Hematopoietic multipotent progenitor cell treated with erythropoietin and hydrocortisone succinate and interleukin-3 and kit ligand, for 15 days (in vitro differentiated cells): ENCODE results near the gene CSTF2T.
"Not testable (repeated sequence)": the region's sequence is repeated elsewhere in the genome, so short reads cannot be mapped to it uniquely, and the experiment has no call there.

Source experiments
- DNase-seq: peaks from one replicate; pipeline ENCODE4 v3.0.0-alpha.2; 2015; ENCODE audit warnings: low spot score

The CSTF2T gene

GRCh38 chr10:51698473-51699063 lies 827 bp downstream of the CSTF2T start:
- no peak for DNase-seq

- no peak for DNase-seq
Measured at GRCh38 chr10:51696251-51696650, 3.1 kb downstream of the CSTF2T start.

- DNase-seq, result no peak
Measured at GRCh38 chr10:51694086-51694768, 5.2 kb downstream of the CSTF2T start.

- DNase-seq, result no peak
Measured at GRCh38 chr10:51691135-51691534, 8.3 kb downstream of the CSTF2T start.

- DNase-seq, result no peak
Measured at GRCh38 chr10:51689536-51689935, 9.9 kb downstream of the CSTF2T start.

GRCh38 chr10:51688826-51689225 lies 10.6 kb downstream of the CSTF2T start:
- not testable (repeated sequence) for DNase-seq

GRCh38 chr10:51687296-51687695 lies 12.1 kb downstream of the CSTF2T start:
- DNase-seq, result no peak

GRCh38 chr10:51685768-51686167 lies 13.6 kb downstream of the CSTF2T start:
- no peak for DNase-seq

GRCh38 chr10:51683031-51683691 lies 16.2 kb downstream of the CSTF2T start:
- DNase-seq, result no peak

GRCh38 chr10:51679841-51680240 lies 19.6 kb downstream of the CSTF2T start:
- no peak for DNase-seq

- no peak for DNase-seq
Measured at GRCh38 chr10:51675088-51675487, 24.3 kb downstream of the CSTF2T start.

- no peak for DNase-seq
Measured at GRCh38 chr10:51672039-51672535, 27.3 kb downstream of the CSTF2T start.

GRCh38 chr10:51669041-51669440 lies 30.4 kb downstream of the CSTF2T start:
- DNase-seq, result no peak

GRCh38 chr10:51668336-51668689 lies 31.1 kb downstream of the CSTF2T start:
- no peak for DNase-seq

- no peak for DNase-seq
Measured at GRCh38 chr10:51667678-51668335, 31.6 kb downstream of the CSTF2T start.

- DNase-seq, result no peak
Measured at GRCh38 chr10:51666456-51666855, 32.9 kb downstream of the CSTF2T start.

- DNase-seq, result no peak
Measured at GRCh38 chr10:51663086-51663485, 36.3 kb downstream of the CSTF2T start.

- no peak for DNase-seq
Measured at GRCh38 chr10:51659344-51659743, 40.1 kb downstream of the CSTF2T start.

GRCh38 chr10:51658000-51658399 lies 41.4 kb downstream of the CSTF2T start:
- no peak for DNase-seq

GRCh38 chr10:51656503-51656902 lies 42.9 kb downstream of the CSTF2T start:
- DNase-seq, result no peak

GRCh38 chr10:51654918-51655317 lies 44.5 kb downstream of the CSTF2T start:
- DNase-seq, result no peak

- no peak for DNase-seq
Measured at GRCh38 chr10:51653025-51653424, 46.4 kb downstream of the CSTF2T start.

GRCh38 chr10:51651063-51651462 lies 48.3 kb downstream of the CSTF2T start:
- DNase-seq, result no peak
